ENCODE data around the gene MBNL1.

MBNL1 gene

GRCh38 chr3:152357587-152357986 is 88.9 kb downstream of the MBNL1 start:
- in situ Hi-C loops (cut with MboI; ENCODE audit: low sequenced_read_pairs, unreplicated experiment): no loop called here
- no peak for DNase-seq (ENCODE audit: low spot score)
- TF ChIP-seq, protein P1, sequence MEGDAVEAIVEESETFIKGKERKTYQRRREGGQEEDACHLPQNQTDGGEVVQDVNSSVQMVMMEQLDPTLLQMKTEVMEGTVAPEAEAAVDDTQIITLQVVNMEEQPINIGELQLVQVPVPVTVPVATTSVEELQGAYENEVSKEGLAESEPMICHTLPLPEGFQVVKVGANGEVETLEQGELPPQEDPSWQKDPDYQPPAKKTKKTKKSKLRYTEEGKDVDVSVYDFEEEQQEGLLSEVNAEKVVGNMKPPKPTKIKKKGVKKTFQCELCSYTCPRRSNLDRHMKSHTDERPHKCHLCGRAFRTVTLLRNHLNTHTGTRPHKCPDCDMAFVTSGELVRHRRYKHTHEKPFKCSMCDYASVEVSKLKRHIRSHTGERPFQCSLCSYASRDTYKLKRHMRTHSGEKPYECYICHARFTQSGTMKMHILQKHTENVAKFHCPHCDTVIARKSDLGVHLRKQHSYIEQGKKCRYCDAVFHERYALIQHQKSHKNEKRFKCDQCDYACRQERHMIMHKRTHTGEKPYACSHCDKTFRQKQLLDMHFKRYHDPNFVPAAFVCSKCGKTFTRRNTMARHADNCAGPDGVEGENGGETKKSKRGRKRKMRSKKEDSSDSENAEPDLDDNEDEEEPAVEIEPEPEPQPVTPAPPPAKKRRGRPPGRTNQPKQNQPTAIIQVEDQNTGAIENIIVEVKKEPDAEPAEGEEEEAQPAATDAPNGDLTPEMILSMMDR (IDR thresholded peaks at IDR 0.05; ENCODE audit: borderline replicate concordance, control extremely low read depth, extremely low read depth, insufficient read depth, missing control alignments): no peak

- in situ Hi-C loops (cut with MboI; ENCODE audit: low sequenced_read_pairs, unreplicated experiment): no loop called here
- DNase-seq (ENCODE audit: low spot score): no peak
- TF ChIP-seq, protein P1 (IDR thresholded peaks at IDR 0.05; ENCODE audit: borderline replicate concordance, control extremely low read depth, extremely low read depth, insufficient read depth, missing control alignments): no peak
Measured at GRCh38 chr3:152359385-152360248, 90.9 kb downstream of the MBNL1 start.

- in situ Hi-C loops (cut with MboI; ENCODE audit: low sequenced_read_pairs, unreplicated experiment): no loop called here
- DNase-seq (ENCODE audit: low spot score): no peak
- TF ChIP-seq, protein P1 (IDR thresholded peaks at IDR 0.05; ENCODE audit: borderline replicate concordance, control extremely low read depth, extremely low read depth, insufficient read depth, missing control alignments): no peak
Measured at GRCh38 chr3:152360302-152360701, 91.6 kb downstream of the MBNL1 start.

DNA sequence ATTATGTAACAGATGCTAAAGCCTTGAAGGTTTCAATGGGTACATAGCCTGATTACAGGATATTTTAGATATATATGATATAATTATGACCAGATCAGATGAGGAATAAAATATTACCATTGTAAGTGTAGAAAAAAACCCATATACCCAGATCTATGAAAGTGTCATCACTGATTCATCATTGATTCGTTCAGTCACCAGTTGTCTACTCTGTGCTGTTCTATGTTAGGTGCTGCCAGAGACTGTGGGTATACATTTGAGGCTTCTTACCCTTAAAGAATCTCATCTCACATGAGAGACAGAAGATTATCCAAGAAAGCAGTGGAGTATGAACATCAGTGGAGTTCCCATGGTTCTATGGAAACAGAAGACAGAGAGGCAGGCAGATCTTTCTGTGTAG is 92.2 kb downstream of the MBNL1 start:
- in situ Hi-C loops (cut with MboI; ENCODE audit: low sequenced_read_pairs, unreplicated experiment): no loop called here
- TF ChIP-seq, protein P1 (IDR thresholded peaks at IDR 0.05; ENCODE audit: borderline replicate concordance, control extremely low read depth, extremely low read depth, insufficient read depth, missing control alignments): no peak
- DNase-seq (ENCODE audit: low spot score): no peak

DNA sequence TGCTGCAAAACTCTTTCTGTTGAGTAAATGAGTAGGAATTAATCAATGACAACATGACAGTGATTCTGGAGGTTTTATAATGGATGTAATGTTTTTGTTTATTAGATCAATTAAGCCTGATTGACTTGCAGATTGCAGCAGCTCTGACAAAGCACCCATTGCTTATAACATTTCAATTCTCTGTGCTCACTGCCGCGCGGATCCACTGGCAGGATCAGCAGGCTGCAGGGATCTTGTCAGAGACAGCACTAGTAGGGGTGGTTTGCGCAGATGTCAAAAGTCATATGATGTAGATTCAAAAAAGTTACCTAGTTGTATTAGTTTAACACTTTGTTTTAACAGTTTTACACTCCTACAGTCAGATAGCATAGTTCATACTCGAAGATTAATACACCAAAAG is 93.4 kb downstream of the MBNL1 start:
- no peak for DNase-seq (ENCODE audit: low spot score)
- TF ChIP-seq, protein P1 (IDR thresholded peaks at IDR 0.05; ENCODE audit: borderline replicate concordance, control extremely low read depth, extremely low read depth, insufficient read depth, missing control alignments): no peak

GRCh38 chr3:152364237-152364636 is 95.5 kb downstream of the MBNL1 start:
- no peak for DNase-seq (ENCODE audit: low spot score)
- in situ Hi-C loops (cut with MboI; ENCODE audit: low sequenced_read_pairs, unreplicated experiment): no loop called here
- TF ChIP-seq, protein P1 (IDR thresholded peaks at IDR 0.05; ENCODE audit: borderline replicate concordance, control extremely low read depth, extremely low read depth, insufficient read depth, missing control alignments): no peak

More for the DNA sequence above, 93.4 kb downstream of the MBNL1 start:
- in situ Hi-C loops (cut with MboI; ENCODE audit: low sequenced_read_pairs, unreplicated experiment): no loop called here

Measured in GM13976 (cell line).